ENCODE data around the gene CCL28. TPM values are rescaled to one million over a fixed set of nuclear protein-coding genes. Genes with fewer than 3 reads are reported as not detected.
"Not testable (repeated sequence)": the region's sequence is repeated elsewhere in the genome, so short reads cannot be mapped to it uniquely, and the experiment has no call there.

CCL28 gene
- total RNA-seq, 1 donor from 2014 or later = 0.81 TPM

- ATAC-seq (ENCODE audit: poor library complexity) (no peak), DNase-seq (no peak)
- intact Hi-C loops (cut with DNase I) = no loop called here
These were observed 1.8 kb upstream of the CCL28 start for GRCh38 chr5:43413966-43414365.

GRCh38 chr5:43412644-43413043 is 453 bp upstream of the CCL28 start:
- no peak for ATAC-seq (ENCODE audit: poor library complexity)
- DNase-seq = no peak
- intact Hi-C loops (cut with DNase I) = no loop called here

GRCh38 chr5:43411495-43411894 is 696 bp downstream of the CCL28 start:
- ATAC-seq (ENCODE audit: poor library complexity) (no peak), DNase-seq (no peak)
- intact Hi-C loops (cut with DNase I) = no loop called here

GRCh38 chr5:43410414-43410813 is 1.8 kb downstream of the CCL28 start:
- ATAC-seq (ENCODE audit: poor library complexity) (no peak), DNase-seq (no peak)
- intact Hi-C loops (cut with DNase I) = no loop called here

GRCh38 chr5:43409809-43410271 is 2.4 kb downstream of the CCL28 start:
- ATAC-seq (ENCODE audit: poor library complexity) (peak; percentile 38), DNase-seq (no peak)
- intact Hi-C loops (cut with DNase I) = no loop called here

GRCh38 chr5:43402524-43403066 is 9.6 kb downstream of the CCL28 start:
- ATAC-seq (ENCODE audit: poor library complexity); DNase-seq; intact Hi-C loops (cut with DNase I): not testable (repeated sequence)

- intact Hi-C loops (cut with DNase I) = no loop called here
- no peak for ATAC-seq (ENCODE audit: poor library complexity)
- DNase-seq = no peak
These were observed 10.4 kb downstream of the CCL28 start for GRCh38 chr5:43401827-43402226.

- intact Hi-C loops (cut with DNase I) = no loop called here
- no peak for ATAC-seq (ENCODE audit: poor library complexity)
These were observed 12.1 kb downstream of the CCL28 start for GRCh38 chr5:43400082-43400481.

GRCh38 chr5:43396762-43397304 is 15.4 kb downstream of the CCL28 start:
- intact Hi-C loops (cut with DNase I) = no loop called here

More at GRCh38 chr5:43400082-43400481, 12.1 kb downstream of the CCL28 start:
- DNase-seq = no peak

GRCh38 chr5:43390471-43390870 is 21.7 kb downstream of the CCL28 start:
- DNase-seq (no peak), ATAC-seq (ENCODE audit: poor library complexity) (no peak)
- intact Hi-C loops (cut with DNase I) = no loop called here

More at GRCh38 chr5:43396762-43397304, 15.4 kb downstream of the CCL28 start:
- peak; percentile 93 for ATAC-seq (ENCODE audit: poor library complexity)
- peak; percentile 67 for DNase-seq

- peak; percentile 93 for ATAC-seq (ENCODE audit: poor library complexity)
- intact Hi-C loops (cut with DNase I) = no loop called here
- no peak for DNase-seq
These were observed 22.4 kb downstream of the CCL28 start for GRCh38 chr5:43389679-43390329.

GRCh38 chr5:43386960-43387362 is 25.2 kb downstream of the CCL28 start:
- intact Hi-C loops (cut with DNase I) = no loop called here
- ATAC-seq (ENCODE audit: poor library complexity) (no peak), DNase-seq (no peak)

- ATAC-seq (ENCODE audit: poor library complexity) (no peak), DNase-seq (no peak)
- intact Hi-C loops (cut with DNase I) = no loop called here
These were observed 35.6 kb downstream of the CCL28 start for GRCh38 chr5:43376496-43377140.

GRCh38 chr5:43371821-43372220 is 40.4 kb downstream of the CCL28 start:
- DNase-seq = no peak
- intact Hi-C loops (cut with DNase I) = no loop called here
- no peak for ATAC-seq (ENCODE audit: poor library complexity)

GRCh38 chr5:43370352-43370751 is 41.8 kb downstream of the CCL28 start:
- DNase-seq (no peak), ATAC-seq (ENCODE audit: poor library complexity) (no peak)
- intact Hi-C loops (cut with DNase I) = no loop called here

GRCh38 chr5:43369651-43370050 is 42.5 kb downstream of the CCL28 start:
- intact Hi-C loops (cut with DNase I) = no loop called here

GRCh38 chr5:43367909-43368669 is 44.1 kb downstream of the CCL28 start:
- DNase-seq (no peak), ATAC-seq (ENCODE audit: poor library complexity) (no peak)
- intact Hi-C loops (cut with DNase I) = no loop called here

More at GRCh38 chr5:43369651-43370050, 42.5 kb downstream of the CCL28 start:
- no peak for DNase-seq
- no peak for ATAC-seq (ENCODE audit: poor library complexity)

GRCh38 chr5:43367453-43367852 is 44.7 kb downstream of the CCL28 start:
- intact Hi-C loops (cut with DNase I) = no loop called here
- ATAC-seq (ENCODE audit: poor library complexity) = no peak
- no peak for DNase-seq

- intact Hi-C loops (cut with DNase I); DNase-seq; ATAC-seq (ENCODE audit: poor library complexity): not testable (repeated sequence)
These were observed 45.4 kb downstream of the CCL28 start for GRCh38 chr5:43366680-43367246.

All from Right ventricle myocardium superior (tissue), 1 donor.